ENCODE measurements around the gene CXCR6.

DNA sequence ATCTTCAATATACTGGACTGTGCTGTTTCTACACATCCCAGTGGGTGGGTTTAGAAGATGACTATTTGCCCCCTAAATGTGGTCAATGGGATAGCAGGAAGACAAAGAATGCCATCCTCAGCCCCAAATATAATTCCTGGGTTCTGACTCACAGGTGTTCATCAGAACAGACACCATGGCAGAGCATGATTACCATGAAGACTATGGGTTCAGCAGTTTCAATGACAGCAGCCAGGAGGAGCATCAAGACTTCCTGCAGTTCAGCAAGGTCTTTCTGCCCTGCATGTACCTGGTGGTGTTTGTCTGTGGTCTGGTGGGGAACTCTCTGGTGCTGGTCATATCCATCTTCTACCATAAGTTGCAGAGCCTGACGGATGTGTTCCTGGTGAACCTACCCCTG, 3.0 kb downstream of the CXCR6 start:
- TF ChIP-seq, protein P1, sequence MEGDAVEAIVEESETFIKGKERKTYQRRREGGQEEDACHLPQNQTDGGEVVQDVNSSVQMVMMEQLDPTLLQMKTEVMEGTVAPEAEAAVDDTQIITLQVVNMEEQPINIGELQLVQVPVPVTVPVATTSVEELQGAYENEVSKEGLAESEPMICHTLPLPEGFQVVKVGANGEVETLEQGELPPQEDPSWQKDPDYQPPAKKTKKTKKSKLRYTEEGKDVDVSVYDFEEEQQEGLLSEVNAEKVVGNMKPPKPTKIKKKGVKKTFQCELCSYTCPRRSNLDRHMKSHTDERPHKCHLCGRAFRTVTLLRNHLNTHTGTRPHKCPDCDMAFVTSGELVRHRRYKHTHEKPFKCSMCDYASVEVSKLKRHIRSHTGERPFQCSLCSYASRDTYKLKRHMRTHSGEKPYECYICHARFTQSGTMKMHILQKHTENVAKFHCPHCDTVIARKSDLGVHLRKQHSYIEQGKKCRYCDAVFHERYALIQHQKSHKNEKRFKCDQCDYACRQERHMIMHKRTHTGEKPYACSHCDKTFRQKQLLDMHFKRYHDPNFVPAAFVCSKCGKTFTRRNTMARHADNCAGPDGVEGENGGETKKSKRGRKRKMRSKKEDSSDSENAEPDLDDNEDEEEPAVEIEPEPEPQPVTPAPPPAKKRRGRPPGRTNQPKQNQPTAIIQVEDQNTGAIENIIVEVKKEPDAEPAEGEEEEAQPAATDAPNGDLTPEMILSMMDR (IDR thresholded peaks at IDR 0.05): no peak
- no peak for TF ChIP-seq POLR2A (IDR thresholded peaks at IDR 0.05)
- no peak for TF ChIP-seq EP300 (IDR thresholded peaks at IDR 0.05)
